HCT116 (cell line): ENCODE data around the gene EEF1AKMT2.

Experiments
- CEBPB ChIP-seq: IDR thresholded peaks from 2 replicates; pipeline ENCODE4 v1.6.1; 2012; ENCODE audit warnings: low read depth
- EZH2 ChIP-seq: fragments of 200-600 bp; sonication (generic); IDR thresholded peaks from 2 replicates; pipeline ENCODE4 v1.6.1; 2017; ENCODE audit warnings: antibody characterized with exemption, mixed run types
- EZH2phosphoT487 ChIP-seq: fragments of 200-600 bp; IDR thresholded peaks from 2 replicates; pipeline ENCODE4 v1.6.1; 2018; ENCODE audit warnings: antibody characterized with exemption, borderline replicate concordance
- POLR2A ChIP-seq: IDR thresholded peaks from 2 replicates; pipeline ENCODE4 v1.7.0; 2011; ENCODE audit warnings: borderline replicate concordance; ENCODE audit not compliant: insufficient read depth, insufficient read length; ENCODE audit errors: extremely low read depth
- SP1 ChIP-seq: IDR thresholded peaks from 2 replicates; pipeline ENCODE4 v1.6.1; 2012; ENCODE audit warnings: low read depth
- TF ChIP-seq, protein P1 (sequence below), 3 experiments: fragments of 200-600 bp in 1 of 3; sonication (generic) in 1 of 3; IDR thresholded peaks in 2 of 3; conservative IDR thresholded peaks in 1 of 3; 2 replicates each; pipeline ENCODE4 v1.5.1; 2012 to 2017; ENCODE audit warnings: low read depth in 2 of 3, low read length in 2 of 3, antibody characterized with exemption in 1 of 3, borderline replicate concordance in 1 of 3, control low read depth in 1 of 3, mild to moderate bottlenecking in 1 of 3, mixed read lengths in 1 of 3, mixed run types in 1 of 3, moderate library complexity in 1 of 3; ENCODE audit not compliant: insufficient read depth in 1 of 3

DNA sequence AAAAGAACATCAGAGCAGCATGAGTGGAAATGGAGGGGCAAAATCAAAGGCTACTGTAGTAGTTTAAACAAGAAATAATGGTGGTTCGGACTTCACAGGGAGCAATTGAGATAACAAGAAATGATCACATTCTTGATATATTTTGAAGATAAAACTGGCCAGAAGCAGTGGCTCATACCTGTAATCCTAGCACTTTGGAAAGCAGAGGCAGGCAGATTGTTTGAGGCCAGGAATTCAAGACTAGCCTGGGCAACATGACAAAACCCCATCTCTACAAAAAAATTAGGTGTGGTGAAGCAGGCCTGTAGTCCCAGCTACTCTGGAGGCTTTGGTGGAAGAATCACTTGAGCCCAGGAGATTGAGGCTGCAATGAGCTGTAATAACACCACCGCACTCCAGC lies 22.9 kb downstream of the EEF1AKMT2 start:
- no peak for TF ChIP-seq SP1
- TF ChIP-seq, protein P1, sequence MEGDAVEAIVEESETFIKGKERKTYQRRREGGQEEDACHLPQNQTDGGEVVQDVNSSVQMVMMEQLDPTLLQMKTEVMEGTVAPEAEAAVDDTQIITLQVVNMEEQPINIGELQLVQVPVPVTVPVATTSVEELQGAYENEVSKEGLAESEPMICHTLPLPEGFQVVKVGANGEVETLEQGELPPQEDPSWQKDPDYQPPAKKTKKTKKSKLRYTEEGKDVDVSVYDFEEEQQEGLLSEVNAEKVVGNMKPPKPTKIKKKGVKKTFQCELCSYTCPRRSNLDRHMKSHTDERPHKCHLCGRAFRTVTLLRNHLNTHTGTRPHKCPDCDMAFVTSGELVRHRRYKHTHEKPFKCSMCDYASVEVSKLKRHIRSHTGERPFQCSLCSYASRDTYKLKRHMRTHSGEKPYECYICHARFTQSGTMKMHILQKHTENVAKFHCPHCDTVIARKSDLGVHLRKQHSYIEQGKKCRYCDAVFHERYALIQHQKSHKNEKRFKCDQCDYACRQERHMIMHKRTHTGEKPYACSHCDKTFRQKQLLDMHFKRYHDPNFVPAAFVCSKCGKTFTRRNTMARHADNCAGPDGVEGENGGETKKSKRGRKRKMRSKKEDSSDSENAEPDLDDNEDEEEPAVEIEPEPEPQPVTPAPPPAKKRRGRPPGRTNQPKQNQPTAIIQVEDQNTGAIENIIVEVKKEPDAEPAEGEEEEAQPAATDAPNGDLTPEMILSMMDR (IDR thresholded peaks at IDR 0.05 in 2 of 3, conservative IDR thresholded peaks at IDR 0.05 in 1 of 3; ENCODE audit: borderline replicate concordance in 1 of 3, insufficient read depth in 1 of 3, low read depth in 2 of 3, low read length in 2 of 3): no peak
- TF ChIP-seq CEBPB: no peak
- TF ChIP-seq EZH2phosphoT487: no peak
- no peak for TF ChIP-seq EZH2
- TF ChIP-seq POLR2A: no peak
